K562 (cell line): ENCODE measurements around the gene SULT6B1. TPM values are rescaled to one million over a fixed set of nuclear protein-coding genes. Genes with fewer than 3 reads are reported as not detected.

Experiments used
- BDP1 ChIP-seq: IDR thresholded peaks from 3 replicates; pipeline ENCODE4 v1.6.1; 2011; ENCODE audit not compliant: insufficient read length, insufficient read depth
- CBX3 ChIP-seq, 2 experiments: IDR thresholded peaks; 1 replicate in 1 of 2; 2 replicates in 1 of 2; pipeline ENCODE4 v1.6.1; 2012; ENCODE audit warnings: inconsistent platforms in 2 of 2, low read length in 2 of 2, borderline replicate concordance in 1 of 2, control low read depth in 1 of 2
- HOXB6 ChIP-seq: fragments of 250-450 bp; sonication (Bioruptor Pico); IDR thresholded peaks from 2 replicates; pipeline ENCODE4 v1.5.1; 2022; ENCODE audit warnings: mild to moderate bottlenecking, borderline replicate concordance
- KDM1A ChIP-seq, 2 experiments: fragments of 450-650 bp; IDR thresholded peaks; 2 replicates each; pipeline ENCODE4 v1.6.1; 2016; ENCODE audit warnings: mild to moderate bottlenecking in 2 of 2
- NFE2 ChIP-seq: IDR thresholded peaks from 2 replicates; pipeline ENCODE4 v1.6.1; 2014; ENCODE audit warnings: antibody characterized with exemption, low read depth
- SPI1 ChIP-seq: IDR thresholded peaks from 2 replicates; pipeline ENCODE4 v1.6.1; 2011; ENCODE audit warnings: low read depth, low read length, control low read depth, borderline replicate concordance
- ZFP30 ChIP-seq: fragments of 250-450 bp; sonication (Bioruptor Pico); IDR thresholded peaks from 2 replicates; pipeline ENCODE4 v1.8.0; 2022; ENCODE audit warnings: moderate library complexity, mild to moderate bottlenecking, inconsistent platforms, borderline replicate concordance
- ZNF274 ChIP-seq: IDR thresholded peaks from 2 replicates; pipeline ENCODE4 v1.6.1; 2011; ENCODE audit warnings: low read depth, mild to moderate bottlenecking, low read length, moderate library complexity, borderline replicate concordance
- polyA plus RNA-seq, 8 experiments: library from polyadenylated mRNA; depleted of rRNA in 4 of 8; stranded (reverse) in 5 of 8; unstranded in 3 of 8; fragments of >200 nt; fragmentation: Nextera tagmentation in 2 of 8; fragmentation: Illumina TruSeq in 1 of 8; extraction: Ambion mirVana in 2 of 8; extraction: Trizol in 1 of 8; gene quantifications; 2 replicates each; pipeline versions ENCODE4 v1.2.1 to v1.2.3, GENCODE V29; 2011 to 2014; ENCODE audit warnings: inconsistent platforms in 1 of 8, missing spikeins in 1 of 8
- total RNA-seq, 7 experiments: library from RNA; depleted of rRNA in 6 of 7; stranded (reverse); fragments of >200 nt in 6 of 7; fragmentation: Illumina TruSeq in 2 of 7; extraction: Trizol in 2 of 7; gene quantifications; 2 replicates each; pipeline versions ENCODE4 v1.2.1 to v1.2.3, GENCODE V29; 2011 to 2021; ENCODE audit warnings: low replicate concordance in 1 of 7
- TF ChIP-seq, protein P1 (sequence below), 2 experiments: fragments of 150-350 bp in 1 of 2; IDR thresholded peaks; 2 replicates each; pipeline ENCODE4 v1.6.1; 2012 to 2016; ENCODE audit warnings: low read depth in 2 of 2, low read length in 2 of 2, mild to moderate bottlenecking in 1 of 2, moderate library complexity in 1 of 2
- TF ChIP-seq, protein P2 (sequence below): fragments of 250-450 bp; sonication (Bioruptor Pico); IDR thresholded peaks from 2 replicates; pipeline ENCODE4 v1.5.0; 2021; ENCODE audit warnings: mild to moderate bottlenecking, moderate library complexity
- TF ChIP-seq, protein P3 (sequence below): fragments of 200-800 bp; sonication (Bioruptor generic); IDR thresholded peaks from 2 replicates; pipeline ENCODE4 v1.6.1; 2017; ENCODE audit warnings: missing genetic modification characterization, missing compliant biosample characterization
- TF ChIP-seq, protein P4 (sequence below): fragments of 450-650 bp; IDR thresholded peaks from 2 replicates; pipeline ENCODE4 v1.6.1; 2014; ENCODE audit warnings: low read depth, mild to moderate bottlenecking, moderate library complexity, borderline replicate concordance

SULT6B1 gene
- total and polyA plus RNA-seq, 9 of the 15 experiments (the other 6 are each of a cell fraction or from before 2014, with no cell fraction given): not detected

DNA sequence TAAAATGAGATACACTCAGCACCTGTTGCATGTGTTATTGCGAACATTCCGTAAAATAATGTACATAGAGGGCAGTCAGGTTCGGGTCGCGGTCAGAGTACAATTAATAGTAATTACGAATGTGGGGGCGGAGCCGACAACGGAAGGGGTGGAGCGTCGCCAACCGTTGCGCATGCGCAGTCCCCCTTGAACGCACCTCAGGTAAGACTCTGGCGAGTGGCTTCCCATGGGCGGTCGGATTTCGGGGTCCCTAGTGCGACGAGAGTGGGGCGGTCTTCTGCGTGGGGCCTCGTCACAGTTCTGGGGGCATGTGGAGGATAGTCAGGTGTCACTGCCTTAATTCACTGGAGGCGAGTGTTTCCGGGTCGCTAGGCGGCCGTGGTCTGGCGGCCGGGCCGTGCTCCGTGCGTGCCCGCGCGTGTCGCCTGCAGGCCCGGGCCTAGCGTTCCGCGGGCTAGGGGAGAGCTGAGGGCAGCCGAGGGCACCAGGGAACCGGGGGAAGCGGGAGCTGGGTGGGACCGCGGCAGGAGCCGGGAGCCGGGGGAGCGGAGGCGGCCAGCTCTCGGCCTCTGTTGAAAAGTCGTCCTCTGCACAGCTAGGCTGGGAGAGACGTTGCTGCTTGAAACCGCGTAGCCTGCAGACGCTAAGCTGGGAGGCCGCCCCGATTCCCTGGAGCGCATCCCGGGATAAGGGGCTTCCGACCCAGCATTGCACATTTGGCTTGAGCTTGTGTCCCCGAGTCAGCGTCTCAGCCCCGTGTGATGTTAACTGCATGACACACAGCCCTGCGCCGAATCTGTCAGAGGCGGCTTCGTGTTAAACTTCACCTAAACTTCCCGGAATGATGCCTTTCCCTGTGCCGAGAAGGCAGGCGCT, 8.1 kb upstream of the SULT6B1 start, which contains the start of gene CEBPZOS (continued):
- TF ChIP-seq, protein P1, sequence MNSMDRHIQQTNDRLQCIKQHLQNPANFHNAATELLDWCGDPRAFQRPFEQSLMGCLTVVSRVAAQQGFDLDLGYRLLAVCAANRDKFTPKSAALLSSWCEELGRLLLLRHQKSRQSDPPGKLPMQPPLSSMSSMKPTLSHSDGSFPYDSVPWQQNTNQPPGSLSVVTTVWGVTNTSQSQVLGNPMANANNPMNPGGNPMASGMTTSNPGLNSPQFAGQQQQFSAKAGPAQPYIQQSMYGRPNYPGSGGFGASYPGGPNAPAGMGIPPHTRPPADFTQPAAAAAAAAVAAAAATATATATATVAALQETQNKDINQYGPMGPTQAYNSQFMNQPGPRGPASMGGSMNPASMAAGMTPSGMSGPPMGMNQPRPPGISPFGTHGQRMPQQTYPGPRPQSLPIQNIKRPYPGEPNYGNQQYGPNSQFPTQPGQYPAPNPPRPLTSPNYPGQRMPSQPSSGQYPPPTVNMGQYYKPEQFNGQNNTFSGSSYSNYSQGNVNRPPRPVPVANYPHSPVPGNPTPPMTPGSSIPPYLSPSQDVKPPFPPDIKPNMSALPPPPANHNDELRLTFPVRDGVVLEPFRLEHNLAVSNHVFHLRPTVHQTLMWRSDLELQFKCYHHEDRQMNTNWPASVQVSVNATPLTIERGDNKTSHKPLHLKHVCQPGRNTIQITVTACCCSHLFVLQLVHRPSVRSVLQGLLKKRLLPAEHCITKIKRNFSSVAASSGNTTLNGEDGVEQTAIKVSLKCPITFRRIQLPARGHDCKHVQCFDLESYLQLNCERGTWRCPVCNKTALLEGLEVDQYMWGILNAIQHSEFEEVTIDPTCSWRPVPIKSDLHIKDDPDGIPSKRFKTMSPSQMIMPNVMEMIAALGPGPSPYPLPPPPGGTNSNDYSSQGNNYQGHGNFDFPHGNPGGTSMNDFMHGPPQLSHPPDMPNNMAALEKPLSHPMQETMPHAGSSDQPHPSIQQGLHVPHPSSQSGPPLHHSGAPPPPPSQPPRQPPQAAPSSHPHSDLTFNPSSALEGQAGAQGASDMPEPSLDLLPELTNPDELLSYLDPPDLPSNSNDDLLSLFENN (IDR thresholded peaks at IDR 0.05; ENCODE audit: low read depth in 2 of 2, low read length in 2 of 2): no peak
- no peak for TF ChIP-seq HOXB6
- TF ChIP-seq SPI1: no peak
- no peak for TF ChIP-seq ZNF274
- TF ChIP-seq NFE2: no peak; the same call in 1 of the 2 replicates
- TF ChIP-seq, protein P2, sequence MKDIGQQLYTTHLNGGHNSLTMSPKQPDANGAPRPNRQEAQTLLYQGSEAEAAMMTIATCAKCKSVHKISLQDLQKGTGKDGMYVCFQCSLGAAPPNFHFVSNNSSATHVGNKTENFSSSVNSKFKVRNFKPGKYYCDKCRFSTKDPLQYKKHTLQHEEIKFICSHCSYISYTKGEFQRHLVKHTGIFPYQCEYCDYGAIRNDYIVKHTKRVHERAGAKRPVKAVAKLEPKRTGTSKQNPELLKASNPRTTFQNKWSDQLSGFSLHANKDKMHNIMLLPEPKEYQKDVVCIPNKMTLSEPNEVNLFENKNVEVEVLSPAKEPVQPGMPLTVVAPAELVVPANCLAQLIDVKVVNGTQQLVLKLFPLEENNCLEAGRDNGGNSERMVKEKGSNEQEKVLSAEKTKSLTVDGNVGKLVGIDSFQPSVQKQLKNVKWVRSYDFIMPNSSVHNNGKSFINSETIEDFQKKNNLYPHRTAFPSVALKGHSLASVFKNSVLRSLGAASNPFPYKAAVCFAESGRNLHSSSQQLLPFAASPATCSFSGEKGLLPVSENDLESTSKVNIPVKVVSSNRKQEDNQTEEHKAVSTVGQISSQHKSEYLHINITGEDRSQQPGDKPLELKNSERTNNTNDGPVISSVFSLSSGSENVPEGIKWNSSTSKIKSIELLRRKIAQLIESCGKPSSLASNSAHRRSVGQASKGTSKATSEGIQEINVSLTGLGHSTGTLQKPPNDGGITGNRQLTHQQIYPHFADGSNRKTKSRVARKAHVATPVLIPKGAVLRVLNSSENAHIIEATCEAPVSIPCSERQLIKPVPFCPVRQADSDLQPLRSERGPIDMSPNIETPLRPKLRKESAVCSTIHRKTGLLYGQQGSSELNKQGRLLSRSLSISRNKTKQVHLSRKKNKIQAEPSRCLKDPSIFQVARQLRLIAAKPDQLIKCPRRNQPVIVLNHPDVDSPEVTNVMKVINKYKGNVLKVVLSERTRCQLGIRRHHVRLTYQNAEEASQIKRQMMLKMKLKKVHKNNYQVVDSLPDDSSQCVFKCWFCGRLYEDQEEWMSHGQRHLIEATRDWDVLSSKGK (CRISPR knock-in tag): no peak
- no peak for TF ChIP-seq KDM1A (IDR thresholded peaks at IDR 0.05)
- TF ChIP-seq CBX3 (IDR thresholded peaks at IDR 0.05; ENCODE audit: borderline replicate concordance in 1 of 2, low read length in 2 of 2): no peak; a peak in 1 of 3 replicates
- TF ChIP-seq BDP1: no peak
- TF ChIP-seq ZFP30 (CRISPR knock-in tag): no peak
- TF ChIP-seq, protein P3, sequence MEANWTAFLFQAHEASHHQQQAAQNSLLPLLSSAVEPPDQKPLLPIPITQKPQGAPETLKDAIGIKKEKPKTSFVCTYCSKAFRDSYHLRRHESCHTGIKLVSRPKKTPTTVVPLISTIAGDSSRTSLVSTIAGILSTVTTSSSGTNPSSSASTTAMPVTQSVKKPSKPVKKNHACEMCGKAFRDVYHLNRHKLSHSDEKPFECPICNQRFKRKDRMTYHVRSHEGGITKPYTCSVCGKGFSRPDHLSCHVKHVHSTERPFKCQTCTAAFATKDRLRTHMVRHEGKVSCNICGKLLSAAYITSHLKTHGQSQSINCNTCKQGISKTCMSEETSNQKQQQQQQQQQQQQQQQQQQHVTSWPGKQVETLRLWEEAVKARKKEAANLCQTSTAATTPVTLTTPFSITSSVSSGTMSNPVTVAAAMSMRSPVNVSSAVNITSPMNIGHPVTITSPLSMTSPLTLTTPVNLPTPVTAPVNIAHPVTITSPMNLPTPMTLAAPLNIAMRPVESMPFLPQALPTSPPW: no peak
- TF ChIP-seq, protein P4, sequence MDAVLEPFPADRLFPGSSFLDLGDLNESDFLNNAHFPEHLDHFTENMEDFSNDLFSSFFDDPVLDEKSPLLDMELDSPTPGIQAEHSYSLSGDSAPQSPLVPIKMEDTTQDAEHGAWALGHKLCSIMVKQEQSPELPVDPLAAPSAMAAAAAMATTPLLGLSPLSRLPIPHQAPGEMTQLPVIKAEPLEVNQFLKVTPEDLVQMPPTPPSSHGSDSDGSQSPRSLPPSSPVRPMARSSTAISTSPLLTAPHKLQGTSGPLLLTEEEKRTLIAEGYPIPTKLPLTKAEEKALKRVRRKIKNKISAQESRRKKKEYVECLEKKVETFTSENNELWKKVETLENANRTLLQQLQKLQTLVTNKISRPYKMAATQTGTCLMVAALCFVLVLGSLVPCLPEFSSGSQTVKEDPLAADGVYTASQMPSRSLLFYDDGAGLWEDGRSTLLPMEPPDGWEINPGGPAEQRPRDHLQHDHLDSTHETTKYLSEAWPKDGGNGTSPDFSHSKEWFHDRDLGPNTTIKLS: peak; percentile 67; the same call in 1 of the 2 replicates
